CD4-positive, alpha-beta T cell treated with Interleukin-12 subunit alpha and Interleukin-12 subunit beta, for 1 hour (primary cell): Measurements from ENCODE around the gene PIEZO1.
A peak's percentile ranks its signal among the peaks of the same experiment; 100 is the strongest.

Source experiments
- DNase-seq: peaks from one replicate; pipeline ENCODE4 v3.0.0-alpha.2; 2020

The PIEZO1 gene

DNA sequence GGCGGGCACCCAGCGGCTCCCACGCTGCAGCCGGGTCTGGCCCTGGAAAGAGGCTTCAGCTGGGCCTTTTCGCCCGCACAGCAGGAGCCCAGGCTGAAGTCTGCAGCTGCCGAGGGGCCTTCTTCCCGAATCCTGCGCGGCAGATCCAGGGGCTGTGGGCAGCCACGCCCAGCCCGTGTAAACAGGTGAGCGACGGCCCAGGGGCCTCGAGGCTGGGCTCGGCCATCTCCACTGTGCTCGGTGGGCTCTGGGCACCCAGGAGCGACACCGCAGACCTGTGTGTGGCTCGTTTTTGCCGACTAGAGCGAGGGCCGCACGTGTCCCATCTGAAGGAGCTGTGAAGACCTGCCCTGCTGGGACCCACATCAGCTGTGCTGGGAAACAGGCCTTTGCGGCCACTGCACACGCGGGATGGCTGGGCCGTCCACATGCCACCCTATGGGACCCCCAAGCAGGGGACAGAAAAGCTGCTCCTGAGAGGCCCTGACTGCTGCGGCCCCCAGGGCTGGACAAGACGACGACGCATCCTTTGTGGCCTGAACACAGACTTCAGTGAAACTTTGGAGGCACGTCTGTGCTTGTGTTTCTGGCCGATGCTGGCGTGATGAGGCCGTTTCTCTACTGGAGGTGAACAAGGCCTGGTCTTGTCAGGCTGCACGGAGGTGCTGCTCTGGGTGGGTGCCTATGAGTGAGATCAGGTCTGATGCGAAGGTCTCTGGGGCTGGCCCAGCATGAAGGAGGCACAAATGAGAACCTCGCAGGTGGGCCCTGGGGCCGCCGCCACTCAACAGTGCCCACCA, 31.9 kb upstream of the PIEZO1 start:
- no peak for DNase-seq

DNA sequence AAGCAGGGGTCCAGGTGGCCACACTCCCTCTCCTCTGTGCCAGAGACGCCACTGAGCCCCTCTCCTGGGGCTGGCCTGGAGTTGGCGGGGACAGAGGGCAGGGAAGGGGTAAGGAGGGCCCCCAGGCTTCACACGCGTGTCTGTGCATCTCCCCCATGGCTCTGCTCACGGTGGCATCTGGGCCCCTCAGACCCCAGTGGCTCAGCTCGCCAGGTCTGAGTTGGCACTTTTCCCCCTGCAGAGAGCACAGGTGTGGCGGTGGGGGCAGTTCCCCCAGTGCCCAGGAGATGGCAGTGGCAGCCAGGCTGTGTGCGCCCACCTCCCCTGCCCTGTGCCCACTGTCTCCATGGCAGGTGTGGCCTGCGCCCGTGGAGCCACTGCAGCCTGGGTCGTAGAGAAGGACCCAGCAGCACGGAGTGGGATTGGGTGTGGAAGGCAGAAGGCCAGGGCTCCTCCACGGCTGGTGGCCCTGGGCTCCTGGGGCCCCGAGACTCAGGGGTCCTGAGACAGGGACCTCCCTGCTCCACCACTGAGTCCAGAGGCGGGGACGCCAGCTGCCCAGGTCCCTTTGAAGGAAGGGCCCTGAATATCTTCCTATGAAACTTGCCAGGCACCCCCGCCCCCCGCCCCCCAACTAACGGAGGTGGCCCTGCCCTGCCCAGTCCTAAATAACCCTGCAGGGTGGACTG, 31.0 kb upstream of the PIEZO1 start:
- DNase-seq: peak; percentile 59

DNA sequence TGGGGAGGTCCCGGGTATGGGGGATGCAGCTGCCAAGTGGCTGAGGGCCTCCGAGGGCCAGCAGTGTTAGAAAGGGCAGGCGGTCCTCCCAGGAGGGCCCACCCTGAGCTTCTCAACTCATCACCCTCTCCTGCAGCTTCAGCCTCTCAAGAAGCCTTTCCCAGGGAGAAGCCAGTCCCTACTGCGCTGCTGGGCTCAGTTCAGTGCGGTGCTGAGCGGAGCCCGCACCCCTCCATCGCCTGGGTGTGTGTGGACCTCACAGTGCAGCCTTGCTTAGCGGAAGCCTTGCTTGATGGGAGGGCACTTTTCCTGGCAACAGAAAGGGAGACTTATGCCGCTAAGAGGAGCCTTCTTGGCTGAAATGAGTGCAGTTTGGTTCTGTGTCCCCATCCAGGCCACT, 30.2 kb upstream of the PIEZO1 start:
- no peak for DNase-seq

DNA sequence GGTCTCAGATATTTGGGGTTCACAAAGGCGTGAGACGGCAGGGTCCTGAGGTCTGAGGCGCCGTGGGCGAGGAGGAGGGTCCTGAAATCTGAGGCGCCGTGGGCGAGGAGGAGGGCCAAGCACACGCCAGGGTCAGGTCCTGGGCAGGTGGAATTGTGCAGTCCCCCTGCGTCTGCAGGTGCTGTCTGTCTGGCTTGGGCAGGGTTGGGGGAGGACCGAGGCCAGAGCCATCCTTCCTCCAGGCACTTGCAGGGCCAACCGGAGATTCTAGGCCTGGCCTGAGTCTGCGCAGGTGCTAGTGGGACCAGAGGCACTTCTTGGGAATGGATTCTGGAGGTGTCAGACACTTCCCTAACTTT, 29.1 kb upstream of the PIEZO1 start:
- no peak for DNase-seq

DNA sequence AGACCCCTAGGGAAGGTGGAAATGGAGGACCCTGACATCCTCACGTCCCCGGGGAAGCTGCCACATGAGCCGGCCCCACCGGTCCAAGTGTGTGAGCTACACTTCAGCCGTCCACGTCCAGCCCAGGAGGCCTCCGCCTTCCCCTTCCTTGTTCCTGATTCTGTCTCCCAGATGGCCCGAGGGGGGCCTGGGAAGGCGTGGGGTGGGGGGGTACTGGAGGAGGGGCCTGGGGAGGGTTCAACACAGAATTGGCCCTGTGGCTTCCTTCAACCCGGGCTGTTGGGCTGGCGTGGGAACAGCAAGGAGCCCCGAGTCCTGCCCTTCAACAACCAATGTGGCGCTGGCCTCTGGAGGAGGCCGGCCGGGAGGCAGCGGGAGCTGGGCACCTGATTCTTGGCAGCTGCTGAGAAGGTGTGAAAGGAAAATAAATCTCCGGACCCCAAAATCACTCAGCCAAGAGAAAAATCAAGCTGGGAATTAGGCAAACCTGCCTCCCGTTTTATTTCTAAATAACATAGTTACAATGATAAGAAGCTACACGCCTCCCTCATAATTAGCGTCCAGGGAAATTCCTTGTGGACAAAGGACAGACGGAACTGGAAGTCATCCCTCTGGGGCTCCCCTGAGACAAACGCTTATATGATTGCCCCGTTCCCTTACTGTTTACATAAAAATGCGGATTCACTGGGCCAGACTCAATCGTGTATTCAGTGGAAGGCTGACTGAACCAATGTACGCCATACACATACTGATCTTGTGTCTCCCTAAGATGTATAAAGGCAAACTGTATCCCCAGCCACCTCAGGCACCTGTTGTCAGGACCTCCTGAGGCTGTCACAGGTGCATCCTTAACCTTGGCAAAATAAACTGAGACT, 28.5 kb upstream of the PIEZO1 start:
- no peak for DNase-seq

DNA sequence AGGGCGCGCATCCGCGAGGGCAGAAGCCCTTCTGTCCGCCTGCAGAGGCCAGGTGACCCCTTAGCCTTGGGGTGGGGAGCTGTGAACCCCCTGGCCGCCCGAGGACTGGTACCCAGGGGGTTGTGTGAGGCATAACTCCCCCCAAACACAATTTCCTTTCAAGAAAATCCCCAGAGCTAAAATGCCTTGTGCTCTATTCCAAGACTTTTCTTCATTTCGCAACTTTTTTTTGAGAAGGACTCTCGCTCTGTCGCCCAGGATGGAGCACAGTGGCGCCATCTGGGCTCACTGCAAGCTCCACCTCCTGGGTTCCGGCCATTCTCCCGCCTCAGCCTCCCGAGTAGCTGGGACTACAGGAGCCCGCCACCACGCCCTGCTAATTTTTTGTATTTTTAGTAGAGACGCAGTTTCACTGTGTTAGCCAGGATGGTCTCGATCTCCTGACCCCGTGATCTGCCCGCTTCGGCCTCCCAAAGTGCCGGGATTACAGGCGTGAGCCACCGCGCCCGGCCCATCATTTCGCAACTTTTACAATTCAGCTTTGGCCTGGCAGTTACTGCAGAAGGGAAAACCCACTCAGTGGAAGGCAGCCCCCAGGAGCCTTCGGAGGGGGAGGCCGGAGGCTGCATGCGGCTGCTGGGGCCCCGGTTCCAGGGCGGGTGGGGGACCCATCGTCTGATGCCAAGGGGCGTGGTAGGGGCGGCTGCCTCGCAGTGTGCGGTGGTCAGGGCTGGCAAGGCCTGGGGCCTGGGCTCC, 27.7 kb upstream of the PIEZO1 start:
- DNase-seq: no peak

DNA sequence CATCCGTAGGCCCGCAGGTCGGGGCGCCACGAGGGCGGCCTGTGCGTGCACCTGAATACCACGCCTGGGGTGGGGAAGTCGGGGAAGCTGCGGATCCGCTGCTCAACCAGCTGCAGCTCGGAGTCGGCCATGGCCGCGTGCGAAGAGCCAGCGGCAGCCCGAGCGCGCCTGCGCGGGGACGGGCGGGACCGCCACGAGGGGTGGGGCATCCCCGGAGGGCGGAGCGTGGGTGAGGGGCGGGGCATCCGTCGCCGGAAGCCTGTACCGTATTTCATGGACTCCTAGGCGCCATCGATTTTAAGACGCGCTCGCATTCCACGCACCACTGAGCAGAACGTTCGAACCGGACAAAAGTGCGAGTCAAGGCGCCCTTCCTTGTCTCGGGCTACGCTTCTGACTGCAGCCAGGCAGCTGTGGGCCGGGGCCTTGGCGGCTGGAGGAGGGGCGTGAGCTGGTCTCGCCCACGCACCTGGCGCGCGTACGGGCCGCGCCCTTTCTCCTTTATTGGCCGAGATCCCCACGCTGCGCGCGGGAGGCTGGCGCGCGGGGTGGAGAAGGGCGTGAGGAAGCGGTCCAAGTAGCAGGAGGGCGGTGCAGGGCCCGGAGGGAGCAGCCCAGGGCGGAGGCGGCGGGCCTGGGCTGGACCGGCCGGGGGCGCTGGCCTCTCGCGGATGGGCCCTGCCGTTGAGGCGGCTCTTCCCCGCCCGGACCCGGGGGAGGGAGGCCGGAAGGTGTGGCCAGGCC, 26.9 kb upstream of the PIEZO1 start, which contains the start of gene APRT:
APRT (minus strand) TSS at position 160 of the 744 bp plus-strand sequence; CDS start at position 131, 29 bp downstream.
- peak; percentile 97 for DNase-seq

DNA sequence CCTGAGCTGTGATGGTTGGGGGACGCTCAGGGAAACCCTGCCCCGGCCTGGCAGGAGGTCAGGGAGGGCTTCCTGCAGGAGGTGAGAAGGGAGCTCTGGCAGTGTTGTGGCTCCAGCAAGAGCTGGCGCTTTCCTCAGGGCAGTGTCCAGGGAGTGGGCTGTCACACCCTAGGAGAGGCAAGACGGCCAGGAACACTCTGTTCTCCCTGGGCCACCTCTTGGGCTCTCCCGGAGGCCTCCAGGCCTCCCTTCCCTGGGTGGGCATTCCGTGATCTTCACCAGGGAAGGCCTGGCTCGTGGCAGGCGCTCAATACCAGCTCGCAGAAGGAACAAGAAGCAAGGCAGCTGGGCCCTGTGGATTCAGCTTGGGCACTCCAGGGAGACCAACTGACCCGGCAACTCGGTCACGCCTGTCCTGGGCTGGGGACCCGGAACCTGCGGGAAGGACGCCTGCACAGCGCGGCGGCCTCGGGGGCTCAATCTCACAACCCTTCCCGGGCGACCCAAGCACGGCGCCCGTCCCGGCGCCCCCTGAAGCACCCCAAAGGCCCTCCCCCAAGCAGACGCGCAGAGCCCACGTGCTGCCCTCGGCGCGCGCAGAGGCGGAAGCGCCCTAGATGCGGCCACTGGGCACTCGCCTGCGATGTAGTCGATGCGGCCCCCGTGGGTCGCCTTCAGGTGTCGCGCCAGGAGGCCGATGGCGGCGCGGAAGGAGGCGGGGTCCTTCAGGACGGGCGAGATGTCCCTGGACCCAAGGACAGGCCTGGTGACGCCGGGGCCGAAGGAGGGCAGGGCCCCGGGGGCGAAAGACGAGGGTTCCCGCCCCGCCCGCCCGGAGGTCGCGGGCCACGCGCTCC, 26.1 kb upstream of the PIEZO1 start:
- DNase-seq: peak; percentile 69

DNA sequence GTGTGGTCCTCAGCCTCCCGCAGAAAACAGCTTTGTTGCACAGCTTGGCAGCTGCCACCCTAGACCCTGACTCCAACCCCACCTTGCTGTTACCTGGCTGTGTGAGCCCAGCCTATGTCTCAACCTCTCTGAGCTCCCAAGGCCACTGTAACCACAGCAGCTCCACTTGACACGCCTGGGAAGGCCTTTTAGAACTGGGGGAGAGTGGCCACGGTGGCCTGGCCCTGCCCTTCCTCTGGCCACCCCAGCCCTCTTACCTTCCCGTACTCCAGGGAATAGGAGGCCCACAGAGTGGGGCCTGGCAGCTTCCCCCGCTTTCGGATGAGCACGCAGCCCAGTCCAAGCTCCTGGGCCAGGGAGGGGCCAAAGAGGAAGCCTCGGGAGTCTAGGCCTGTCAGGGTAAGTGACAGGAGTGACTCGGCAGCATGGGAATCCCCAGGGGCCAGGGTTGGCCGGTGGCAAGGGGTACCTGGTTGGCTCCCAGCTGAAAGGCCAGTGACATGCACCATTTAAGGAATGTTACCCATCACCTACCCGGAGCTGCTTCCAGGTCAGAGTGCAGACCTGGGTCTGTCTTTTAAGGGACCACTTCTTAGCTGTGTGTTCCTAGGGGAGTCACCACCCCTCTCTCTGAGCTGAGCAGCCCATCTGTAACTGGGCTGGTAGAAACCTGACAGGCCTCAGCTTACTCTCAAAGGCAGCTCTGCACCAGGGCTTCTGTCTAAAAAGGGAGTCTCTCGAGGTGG, 25.3 kb upstream of the PIEZO1 start:
- no peak for DNase-seq

DNA sequence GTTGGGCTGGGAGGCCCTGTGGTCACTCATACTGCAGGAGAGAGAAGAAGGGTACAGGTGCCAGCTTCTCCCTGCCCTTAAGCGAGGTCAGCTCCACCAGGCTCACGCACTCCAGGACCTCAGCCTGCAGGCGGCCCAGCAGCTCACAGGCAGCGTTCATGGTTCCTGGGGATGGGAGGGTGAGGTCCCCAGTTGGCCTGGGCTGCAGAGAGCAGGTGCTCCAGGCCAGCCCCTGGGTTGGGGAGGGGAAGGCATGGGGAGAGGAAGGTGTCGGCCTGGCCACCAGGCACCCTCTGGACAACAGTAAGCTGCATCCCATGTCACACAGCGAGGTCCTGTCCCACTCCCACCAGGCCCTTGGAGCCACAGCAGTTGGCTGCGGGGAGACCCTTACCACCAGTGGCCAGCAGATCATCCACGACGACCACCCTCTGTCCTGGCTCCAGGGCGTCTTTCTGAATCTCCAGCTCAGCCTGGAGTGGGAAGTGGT, 24.7 kb upstream of the PIEZO1 start:
- DNase-seq: no peak

DNA sequence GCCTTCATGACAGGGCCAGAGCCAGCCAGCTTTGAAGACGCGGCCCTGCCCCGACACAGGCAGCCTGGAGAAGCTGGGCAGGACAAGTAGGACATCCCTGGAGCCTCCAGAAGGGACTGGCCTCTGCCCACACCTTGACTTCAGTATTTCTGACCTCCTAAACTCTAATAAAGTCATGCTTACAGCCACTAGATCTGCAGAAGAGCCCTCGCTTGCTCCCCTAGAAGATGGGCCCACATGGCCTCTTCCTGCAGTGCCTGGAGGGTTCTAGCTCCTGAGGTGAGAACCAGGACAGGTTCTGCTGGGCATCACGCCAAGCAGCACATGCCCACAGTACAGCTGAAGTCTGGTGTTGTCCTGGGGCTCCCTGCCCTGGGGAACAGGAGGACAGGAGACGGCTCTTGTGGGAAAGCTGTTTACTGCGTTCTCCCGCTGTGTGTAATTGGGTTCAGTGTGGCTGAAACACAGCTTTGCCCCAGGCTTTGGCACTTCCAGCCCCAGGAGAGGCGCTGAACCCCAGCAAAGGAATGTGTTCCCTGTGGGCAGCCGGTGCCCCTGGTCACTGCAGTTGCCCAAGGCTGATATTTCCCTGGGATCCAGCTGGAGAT, 24.2 kb upstream of the PIEZO1 start:
- DNase-seq: no peak

DNA sequence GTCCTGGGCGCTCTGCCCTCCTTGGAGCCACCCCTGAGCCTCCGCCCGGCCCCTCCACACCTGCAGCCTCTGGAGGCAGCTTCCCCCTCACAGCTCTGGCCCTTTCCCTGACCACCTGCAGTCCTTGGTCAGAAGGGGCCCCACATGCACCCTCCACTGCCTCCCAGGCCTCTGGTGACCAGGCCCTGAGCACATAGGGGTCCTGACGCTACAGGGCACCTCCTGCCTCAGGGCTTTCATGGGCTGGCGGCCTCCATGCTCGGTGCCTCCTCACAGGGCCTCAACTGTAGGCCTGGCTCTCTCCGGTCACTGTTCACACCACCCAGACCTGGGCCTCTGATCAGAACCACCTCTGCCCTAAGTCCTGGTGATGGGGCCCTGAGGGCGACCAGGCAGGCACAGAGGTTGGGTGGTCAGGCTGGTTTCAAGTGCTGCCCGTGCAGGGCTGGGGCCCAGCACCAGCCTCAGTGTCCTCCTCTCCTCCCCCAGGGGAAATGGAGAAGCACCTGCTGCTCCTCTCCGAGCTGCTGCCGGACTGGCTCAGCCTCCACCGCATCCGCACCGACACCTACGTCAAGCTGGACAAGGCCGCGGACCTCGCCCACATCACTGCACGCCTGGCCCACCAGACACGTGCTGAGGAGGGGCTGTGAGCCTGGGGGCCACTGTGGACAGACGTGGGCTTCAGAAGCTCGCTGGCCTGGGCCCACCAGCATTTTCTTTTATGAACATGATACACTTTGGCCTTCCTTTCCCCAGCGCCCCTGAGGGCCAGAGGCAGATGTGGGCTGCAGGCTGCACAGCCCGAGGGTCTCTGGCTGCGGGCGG, 22.8 kb upstream of the PIEZO1 start:
- no peak for DNase-seq

DNA sequence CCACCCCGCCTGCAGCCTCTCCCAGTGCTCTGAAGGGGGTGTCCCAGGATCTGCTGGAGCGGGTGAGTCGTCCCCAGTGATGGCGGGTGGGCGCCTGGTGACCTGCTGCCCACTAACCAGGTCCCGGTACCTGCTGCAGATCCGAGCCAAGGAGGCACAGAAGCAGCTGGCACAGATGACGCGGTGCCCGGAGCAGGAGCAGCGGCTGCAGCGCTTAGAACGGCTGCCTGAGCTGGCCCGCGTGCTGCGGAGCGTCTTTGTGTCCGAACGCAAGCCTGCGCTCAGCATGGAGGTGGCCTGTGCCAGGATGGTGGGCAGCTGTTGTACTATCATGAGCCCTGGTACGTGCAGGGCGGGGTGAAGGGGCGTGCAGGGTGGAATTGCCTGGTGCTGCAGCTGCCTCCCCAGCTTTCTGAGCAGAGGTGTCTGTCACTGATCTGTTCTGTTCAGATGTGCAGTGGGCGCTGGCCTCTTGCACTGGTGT, 22.2 kb upstream of the PIEZO1 start:
- no peak for DNase-seq

DNA sequence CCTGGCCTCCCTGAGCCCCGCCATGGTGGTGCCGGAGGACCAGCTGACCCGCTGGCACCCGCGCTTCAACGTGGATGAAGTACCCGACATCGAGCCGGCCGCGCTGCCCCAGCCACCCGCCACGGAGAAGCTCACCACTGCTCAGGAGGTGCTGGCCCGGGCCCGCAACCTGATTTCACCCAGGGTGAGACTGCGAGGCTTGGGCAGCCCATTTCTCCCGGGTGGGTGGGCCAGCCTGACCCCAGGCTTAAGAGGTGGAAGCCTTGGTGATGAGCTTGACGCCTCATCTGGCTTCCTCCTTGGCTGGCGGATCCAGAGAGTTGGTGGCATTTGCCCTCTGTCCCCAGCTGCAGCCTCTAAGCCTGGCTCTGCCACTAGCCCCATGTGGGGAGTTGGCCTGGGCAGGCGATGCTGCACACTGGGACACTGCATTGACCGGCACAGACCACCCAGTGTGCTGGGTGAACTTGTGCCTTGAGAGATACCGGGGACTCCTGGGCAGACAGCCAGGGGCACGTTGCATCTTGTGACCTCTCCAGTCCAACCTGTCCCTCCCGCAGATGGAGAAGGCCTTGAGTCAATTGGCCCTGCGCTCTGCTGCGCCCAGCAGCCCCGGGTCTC, 21.6 kb upstream of the PIEZO1 start:
- DNase-seq: no peak

DNA sequence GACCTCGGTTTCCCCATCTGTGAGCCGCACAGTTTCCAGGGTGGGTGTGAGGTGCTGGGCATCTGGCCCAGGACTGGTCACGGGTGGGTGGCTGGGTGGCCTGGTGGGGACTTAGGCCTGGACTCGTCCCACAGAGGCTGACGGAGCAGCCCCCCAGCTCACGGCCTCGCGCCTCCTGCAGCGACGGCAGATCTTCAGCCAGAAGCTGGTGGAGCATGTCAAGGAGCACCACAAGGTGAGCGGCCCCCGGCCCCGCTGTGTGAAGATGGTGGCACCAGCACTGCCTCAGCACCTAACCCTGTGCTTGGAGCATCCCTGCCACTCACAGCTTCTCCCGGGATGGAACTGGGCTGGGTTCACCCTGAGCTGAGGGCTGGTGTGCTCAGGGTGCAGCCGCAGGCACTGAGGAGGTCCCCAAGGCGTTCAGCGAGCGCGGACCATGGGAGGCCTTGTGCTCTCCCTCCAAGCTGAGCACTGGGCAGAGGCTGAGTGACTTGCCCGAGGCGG, 20.9 kb upstream of the PIEZO1 start:
- no peak for DNase-seq

DNA sequence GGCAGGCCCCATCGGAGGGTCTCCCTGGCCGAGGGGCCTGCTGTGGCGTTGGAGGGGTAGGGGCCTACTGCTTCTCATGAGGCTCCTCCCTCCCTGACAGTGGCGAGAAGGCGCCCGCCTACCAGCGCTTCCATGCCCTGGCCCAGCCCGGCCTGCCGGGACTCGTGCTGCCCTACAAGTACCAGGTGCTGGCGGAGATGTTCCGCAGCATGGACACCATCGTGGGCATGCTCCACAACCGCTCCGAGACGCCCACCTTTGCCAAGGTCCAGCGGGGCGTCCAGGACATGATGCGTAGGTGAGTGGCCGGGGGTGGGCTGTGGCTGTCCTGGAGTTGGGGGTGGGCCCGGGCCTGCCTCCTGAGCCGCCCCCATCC, 20.3 kb upstream of the PIEZO1 start:
- DNase-seq: no peak

DNA sequence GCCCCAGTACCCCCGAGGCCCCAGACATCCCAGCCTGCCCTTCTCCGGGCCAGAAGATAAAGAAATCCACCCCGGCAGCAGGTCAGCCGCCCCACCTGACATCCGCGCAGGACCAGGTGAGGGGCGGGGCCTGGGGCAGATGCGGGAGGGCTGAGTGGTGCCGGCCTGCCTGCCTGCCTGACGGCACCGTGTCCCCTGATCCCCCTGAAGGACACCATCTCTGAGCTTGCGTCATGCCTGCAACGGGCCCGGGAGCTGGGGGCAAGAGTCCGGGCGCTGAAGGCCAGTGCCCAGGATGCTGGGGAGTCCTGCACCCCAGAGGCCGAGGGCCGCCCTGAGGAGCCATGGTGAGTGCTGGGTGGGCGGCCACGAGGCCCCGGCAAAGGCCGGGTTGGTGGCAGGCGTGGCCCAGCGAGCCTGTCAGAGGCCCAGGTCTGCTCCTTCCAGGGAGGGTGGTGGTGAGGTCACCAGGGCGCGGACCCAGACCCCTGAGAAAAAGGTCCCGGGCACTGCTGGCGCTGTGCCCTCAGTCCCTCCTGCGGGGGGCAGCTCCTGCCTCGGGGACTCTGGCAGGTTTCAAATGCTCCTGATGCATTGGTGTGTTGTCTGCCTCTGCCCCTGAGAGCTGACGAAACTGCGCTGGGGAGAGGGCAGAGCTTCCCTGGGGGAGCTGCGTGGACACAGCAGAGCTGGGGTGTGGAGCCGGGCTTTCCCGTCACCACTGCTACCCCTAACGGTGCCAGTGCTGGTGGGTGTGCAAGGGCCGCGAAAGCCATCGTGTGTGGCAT, 19.7 kb upstream of the PIEZO1 start:
- DNase-seq: peak; percentile 36
